Body of pancreas (tissue), 4 donors: ENCODE results near the gene TRIM17. TPM values are rescaled to one million over a fixed set of nuclear protein-coding genes. Genes with fewer than 3 reads are reported as not detected.

Source experiments
- ATAC-seq: fragments of 150-250 bp; one replicate; pipeline ENCODE4 v1.9.1; 2016
- DNase-seq, 4 donors: peaks; one replicate each; pipeline ENCODE4 v3.0.0-alpha.2; 2019
- H3K27ac ChIP-seq, 4 donors: fragments of 200-600 bp; sonication (generic); 1 replicate in 3 of 4; 2 replicates in 1 of 4; pipeline versions ENCODE4 v1.5.1 to v1.6.1; 2016 to 2019; ENCODE audit warnings: mild to moderate bottlenecking in 1 of 4, mixed read lengths in 1 of 4, moderate library complexity in 1 of 4
- H3K27me3 ChIP-seq, 2 donors: fragments of 200-600 bp; sonication (generic); one replicate each; pipeline ENCODE4 v1.6.0; 2016; ENCODE audit warnings: mild to moderate bottlenecking in 1 of 2
- H3K36me3 ChIP-seq, 2 donors: fragments of 200-600 bp; sonication (generic); replicated peaks in 1 of 2; 2 replicates each; pipeline ENCODE4 v1.5.1; 2016; ENCODE audit warnings: low read depth in 2 of 2; ENCODE audit not compliant: insufficient read depth in 1 of 2
- H3K4me1 ChIP-seq: fragments of 200-600 bp; sonication (generic); one replicate; pipeline ENCODE4 v1.6.0; 2016
- H3K4me3 ChIP-seq, 2 donors: fragments of 200-600 bp; sonication (generic); 1 replicate in 1 of 2; 2 replicates in 1 of 2; pipeline ENCODE4 v1.5.1; 2016 to 2019
- H3K9me3 ChIP-seq, 3 donors: fragments of 200-600 bp; sonication (generic); 1 replicate in 2 of 3; 2 replicates in 1 of 3; pipeline ENCODE4 v1.5.1; 2016
- CTCF ChIP-seq, 7 experiments: fragments of 450-650 bp in 4 of 7; fragments of 200-600 bp in 3 of 7; sonication (generic) in 3 of 7; IDR thresholded peaks; one replicate each; pipeline ENCODE4 v1.5.1; 2016 to 2019; ENCODE audit warnings: antibody characterized with exemption in 7 of 7
- POLR2A ChIP-seq, 3 donors: fragments of 450-650 bp; IDR thresholded peaks; one replicate each; pipeline ENCODE4 v1.6.1; 2016; ENCODE audit warnings: antibody characterized with exemption in 3 of 3, mild to moderate bottlenecking in 2 of 3
- WGBS, 2 donors: methylation state at CpG; one replicate each; pipeline ENCODE4 v1.1.5; 2017; 5-methylcytosine and 5-hydroxymethylcytosine counted together
- intact Hi-C: fragments of 100-400 bp; cut with DNase I; formaldehyde crosslinking; loops from one replicate; pipeline ENCODE4 v1.15.1; 2023
- total RNA-seq, 2 donors: library from RNA; depleted of rRNA; stranded (reverse); fragments of >200 nt; gene quantifications; one replicate each; pipeline ENCODE4 v1.1.0, GENCODE V29; 2016

The TRIM17 gene
- total RNA-seq, 2 donors from 2014 or later, result 1.0 TPM; not detected in 1

- TF ChIP-seq POLR2A (IDR thresholded peaks at IDR 0.05) (no peak), CTCF (IDR thresholded peaks at IDR 0.05) (no peak)
- Histone ChIP-seq H3K27ac (no peak overlapping the region), H3K4me1 (peaks cover 11% of the 10 kb centered on the region), H3K9me3 (no peaks in the 10 kb centered on the region), H3K36me3 (no peaks in the 10 kb centered on the region), H3K4me3 (no peak overlapping the region), H3K27me3 (no peaks in the 10 kb centered on the region)
- intact Hi-C loops, result no loop called here
- ATAC-seq, result no peak
- WGBS, 2 donors, result 50 to 56% methylated on average over 5 of the region's 5 CpGs
- no peak for DNase-seq
Measured at GRCh38 chr1:228426518-228427175, 10.0 kb upstream of the TRIM17 start.

- Histone ChIP-seq H3K4me1 (peaks cover 11% of the 10 kb centered on the region), H3K9me3 (no peaks in the 10 kb centered on the region), H3K27ac (no peak overlapping the region), H3K4me3 (no peak overlapping the region), H3K27me3 (no peaks in the 10 kb centered on the region), H3K36me3 (no peaks in the 10 kb centered on the region)
- no peak for TF ChIP-seq CTCF (IDR thresholded peaks at IDR 0.05)
- TF ChIP-seq POLR2A (IDR thresholded peaks at IDR 0.05), result no peak
- DNase-seq, result no peak
- no peak for ATAC-seq
- WGBS, 2 donors, result 95 to 96% methylated on average over 43 to 62 of the region's 62 CpGs
- intact Hi-C loops, result no loop called here
Measured at GRCh38 chr1:228424685-228425660, 8.3 kb upstream of the TRIM17 start.

- no peak overlapping the region for H3K27ac ChIP-seq
- TF ChIP-seq POLR2A (IDR thresholded peaks at IDR 0.05), result no peak
- TF ChIP-seq CTCF (IDR thresholded peaks at IDR 0.05), result no peak
- DNase-seq (no peak), ATAC-seq (peak; percentile 70)
- WGBS, 2 donors, result 59 to 74% methylated on average over 7 of the region's 7 CpGs
- no peak overlapping the region for H3K4me3 ChIP-seq
- peaks cover 11% of the 10 kb centered on the region for H3K4me1 ChIP-seq
- no peaks in the 10 kb centered on the region for H3K9me3 ChIP-seq
- intact Hi-C loops, result no loop called here
- no peaks in the 10 kb centered on the region for H3K36me3 ChIP-seq
- H3K27me3 ChIP-seq, result no peaks in the 10 kb centered on the region
Measured at GRCh38 chr1:228423404-228424053, 6.9 kb upstream of the TRIM17 start.

GRCh38 chr1:228420968-228421826 lies 4.5 kb upstream of the TRIM17 start:
- H3K27me3 ChIP-seq, result peaks cover 0 to 6% of the 10 kb centered on the region in 2 donors

More at GRCh38 chr1:228420968-228421826, 4.5 kb upstream of the TRIM17 start:
- Histone ChIP-seq H3K27ac (no peak overlapping the region), H3K36me3 (no peaks in the 10 kb centered on the region), H3K9me3 (no peaks in the 10 kb centered on the region), H3K4me3 (no peak overlapping the region), H3K4me1 (peaks cover 29% of the 10 kb centered on the region)
- 80 to 87% methylated on average over 5 to 7 of the region's 7 CpGs for WGBS, 2 donors
- DNase-seq, result no peak
- intact Hi-C loops, result no loop called here
- no peak for TF ChIP-seq POLR2A (IDR thresholded peaks at IDR 0.05)
- no peak for TF ChIP-seq CTCF (IDR thresholded peaks at IDR 0.05)
- no peak for ATAC-seq
